Stimulated activated CD4-positive, alpha-beta T cell treated with anti-CD3 and anti-CD28 coated beads, Interleukin-4, amount 100 ng/mL, for 48 hours (primary cell): ENCODE results near the gene HSD3B2.
"Not testable (repeated sequence)": the region's sequence is repeated elsewhere in the genome, so short reads cannot be mapped to it uniquely, and the experiment has no call there.

ENCODE experiments used
- DNase-seq, 2 donors: peaks; one replicate each; pipeline ENCODE4 v3.0.0-alpha.2; 2020; ENCODE audit warnings: low read depth in 2 of 2

HSD3B2 gene

DNA sequence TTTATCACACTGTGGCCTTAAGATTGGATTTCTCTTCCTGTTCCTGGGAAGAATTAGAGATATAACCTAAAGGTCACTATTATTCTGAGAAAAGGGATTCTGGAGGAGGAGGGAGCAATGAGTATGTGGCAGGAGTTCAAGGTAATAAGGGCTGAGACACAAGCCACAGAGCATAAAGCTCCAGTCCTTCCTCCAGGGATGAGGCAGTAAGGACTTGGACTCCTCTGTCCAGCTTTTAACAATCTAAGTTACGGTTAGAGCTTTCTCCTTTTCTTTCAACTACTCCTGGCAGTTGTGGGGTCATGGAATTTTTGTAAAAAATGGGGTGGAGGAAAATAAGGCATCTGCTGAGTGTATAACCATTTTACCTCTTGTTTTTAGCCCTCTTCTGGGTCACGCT is at the start of gene HSD3B2:
HSD3B2 (plus strand) TSS at position 201 of the 400 bp plus-strand sequence. CDS start 270 bp downstream, outside the sequence.
- no peak for DNase-seq

DNA sequence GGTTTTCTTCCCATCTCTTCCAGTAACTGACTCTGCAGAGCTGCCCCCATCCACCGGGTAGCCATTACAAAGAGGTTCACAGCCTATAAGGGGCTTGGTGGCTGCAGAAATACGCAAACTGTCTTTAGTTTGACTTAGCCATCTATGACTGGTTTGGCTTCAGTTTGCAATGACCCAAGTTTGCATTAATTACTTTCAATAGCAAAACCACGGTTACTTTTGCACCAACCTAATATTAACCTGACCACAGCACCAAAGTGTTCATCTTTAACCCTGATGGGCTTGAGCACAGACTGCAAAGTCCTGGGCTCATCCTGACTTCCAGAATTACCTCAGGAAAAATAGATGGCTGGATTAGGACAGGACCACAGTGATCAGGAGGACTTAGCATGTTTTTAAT is 48.5 kb upstream of the HSD3B2 start:
- DNase-seq: no peak

DNA sequence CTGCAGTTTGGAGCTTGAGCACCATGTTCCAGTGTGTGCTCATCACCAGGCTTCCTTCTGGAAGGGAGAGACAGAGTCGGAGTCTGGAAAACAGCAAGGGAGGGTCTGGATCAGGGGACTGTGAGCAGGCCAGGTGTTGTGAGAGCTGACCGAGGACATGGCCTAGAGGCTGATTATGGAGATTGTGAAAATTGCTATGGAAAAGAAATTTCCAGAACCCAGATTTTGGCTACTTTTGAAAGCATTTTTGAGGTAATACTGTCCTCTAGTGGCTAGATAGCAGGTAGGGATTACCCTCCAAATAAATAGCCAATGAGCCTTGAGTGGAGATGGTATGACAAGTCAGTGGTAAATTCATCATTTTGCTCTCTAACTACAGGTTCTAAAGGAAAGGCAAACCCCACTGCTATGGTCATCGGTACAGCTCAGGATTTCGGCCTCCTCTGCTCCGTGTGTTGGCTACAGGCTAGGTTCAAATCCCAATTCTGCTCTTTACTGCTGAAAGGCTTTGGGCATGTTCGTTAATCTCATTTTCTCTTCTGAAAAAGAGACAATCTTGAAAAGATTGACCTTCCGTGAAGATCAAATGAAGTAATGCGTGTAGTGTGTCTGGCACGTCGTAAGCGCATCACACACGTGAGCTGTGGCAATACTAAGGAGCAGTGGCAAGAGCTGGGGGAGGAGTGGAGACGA is 47.4 kb upstream of the HSD3B2 start:
- no peak for DNase-seq

DNA sequence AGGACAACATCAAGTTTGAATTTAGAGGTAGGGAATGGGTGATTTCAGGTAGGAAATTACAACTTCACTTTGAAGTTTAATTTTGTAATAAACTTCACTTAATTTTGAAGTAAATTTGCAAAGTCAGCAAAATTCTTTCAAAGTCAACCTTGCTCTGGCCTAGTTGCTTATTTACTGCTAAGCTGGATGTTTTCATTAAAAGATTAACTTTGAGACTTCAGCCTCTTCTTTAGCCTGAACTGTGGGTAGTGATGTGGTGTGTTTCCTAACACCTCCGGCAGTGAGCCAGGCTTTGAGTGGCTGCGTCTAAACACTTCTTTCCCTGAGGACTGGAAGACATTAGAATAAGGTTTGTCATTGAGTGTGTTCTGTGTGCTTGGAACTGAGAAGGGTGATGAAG is 46.4 kb upstream of the HSD3B2 start, which contains the start of gene HAO2:
HAO2 (plus strand) TSS at position 232 of the 400 bp plus-strand sequence. CDS start 12,301 bp downstream, outside the sequence.
- DNase-seq: no peak

DNA sequence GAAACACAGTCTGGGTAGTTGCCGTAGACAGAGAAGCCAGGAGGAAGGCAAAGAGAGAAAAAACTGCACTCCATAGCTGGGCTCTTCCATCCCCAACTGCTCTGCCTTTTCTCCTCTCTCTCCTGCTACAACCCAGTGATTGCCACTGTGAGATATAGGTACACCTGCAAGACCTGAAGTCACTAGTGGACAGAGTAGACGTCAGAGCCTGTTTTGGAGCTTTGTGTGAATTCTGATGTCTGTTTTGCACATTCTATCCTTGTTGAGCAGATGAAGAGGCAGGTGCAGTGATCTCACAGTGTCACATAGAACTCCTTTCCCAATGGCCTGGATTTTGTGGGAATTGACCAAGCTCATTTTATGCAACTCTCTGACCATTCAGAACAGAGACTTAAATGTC is 44.2 kb upstream of the HSD3B2 start:
- DNase-seq: no peak

DNA sequence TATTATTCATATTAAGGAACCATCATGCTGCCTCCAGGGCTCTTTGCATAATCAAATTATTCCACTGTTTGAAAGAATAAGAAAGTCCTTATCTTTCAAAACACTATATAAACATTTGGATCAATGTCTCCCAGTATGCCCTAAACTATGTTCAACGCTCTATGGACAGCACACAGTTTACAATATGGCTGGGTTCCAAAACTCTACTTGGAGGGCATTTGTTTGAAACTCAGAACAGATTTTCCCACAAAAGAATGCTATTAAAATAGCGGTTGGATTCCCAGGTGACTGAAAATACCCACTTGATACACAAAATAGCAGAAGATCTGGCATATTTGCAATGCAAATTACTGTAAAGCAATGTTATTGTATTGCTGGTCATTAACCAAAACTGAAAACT is 43.1 kb upstream of the HSD3B2 start:
- DNase-seq: no peak

DNA sequence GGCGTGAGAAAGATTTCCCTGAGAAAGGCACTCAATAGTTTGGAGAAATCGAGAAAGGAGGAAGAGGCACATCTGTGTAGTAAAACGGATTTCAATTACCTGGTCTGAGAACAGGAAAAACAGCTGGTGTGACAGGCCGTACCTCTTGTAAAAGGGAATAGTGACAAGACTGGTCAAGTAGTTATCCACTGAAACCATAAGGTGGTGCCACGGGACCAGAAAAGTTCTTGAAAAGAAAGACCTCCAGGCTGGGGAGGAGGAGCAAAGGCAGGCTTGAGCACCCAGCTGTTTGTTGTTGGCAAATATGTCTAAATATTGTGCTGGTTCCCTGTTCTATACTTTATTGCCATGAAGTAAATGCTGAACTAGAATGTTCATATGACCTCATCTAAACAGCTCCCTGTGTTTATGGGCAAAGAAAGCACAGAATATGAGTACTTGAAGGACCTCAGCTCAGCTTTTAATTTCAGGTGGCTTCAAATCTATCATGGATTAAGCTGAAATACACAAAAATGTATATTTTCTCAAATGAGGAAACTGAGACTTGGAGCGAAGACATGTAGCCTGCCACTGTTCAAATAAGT is 42.4 kb upstream of the HSD3B2 start:
- no peak for DNase-seq

DNA sequence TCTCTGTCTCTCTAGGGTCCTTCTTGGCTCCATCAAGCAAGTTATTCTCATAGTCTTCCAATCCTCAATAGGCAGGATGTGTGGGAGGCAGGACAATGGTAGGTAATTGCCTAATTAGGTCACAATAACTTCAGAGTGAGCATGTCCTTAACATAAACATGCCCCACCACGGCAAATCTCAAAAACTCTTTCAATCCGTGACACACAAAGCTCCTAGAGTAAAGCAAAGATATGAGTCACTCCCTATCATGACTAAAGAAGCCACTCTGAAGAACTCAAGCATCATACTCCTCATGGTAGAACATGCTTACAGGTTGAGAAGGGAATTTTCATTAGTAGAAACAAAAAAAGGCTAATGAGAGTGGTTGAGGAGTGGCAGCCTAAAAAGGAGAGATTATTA is 41.5 kb upstream of the HSD3B2 start:
- DNase-seq: no peak

DNA sequence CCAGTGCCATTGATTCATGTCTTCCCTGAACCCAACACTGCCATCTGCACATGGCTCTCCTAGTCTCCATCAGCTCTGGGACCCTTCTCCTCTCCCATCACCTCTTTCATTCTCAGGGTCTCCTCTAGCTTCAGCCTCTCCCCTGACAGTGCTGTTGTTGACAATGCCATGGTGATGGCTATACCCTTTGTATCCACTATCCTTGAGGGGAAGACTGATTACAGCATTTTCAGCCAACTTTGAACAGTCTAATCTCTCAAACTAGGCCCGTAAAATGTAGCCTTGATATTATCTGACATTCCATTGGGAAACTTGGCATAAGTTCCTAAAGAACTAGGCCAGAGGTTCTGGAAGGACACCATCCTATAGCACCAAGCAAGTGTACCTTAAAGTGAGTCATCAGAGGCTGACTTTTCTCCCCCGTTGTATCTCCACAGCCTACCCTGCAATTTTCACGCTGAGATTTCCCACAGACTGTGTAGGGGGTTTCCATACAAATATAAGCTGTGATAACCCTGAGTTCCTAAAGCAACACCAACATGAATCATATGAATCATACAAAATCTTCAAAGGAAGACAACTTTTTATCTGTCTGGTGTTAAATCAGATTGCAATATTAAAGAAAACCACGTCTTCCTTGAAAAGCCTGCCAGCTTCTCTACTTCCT is 40.6 kb upstream of the HSD3B2 start:
- DNase-seq: no peak

DNA sequence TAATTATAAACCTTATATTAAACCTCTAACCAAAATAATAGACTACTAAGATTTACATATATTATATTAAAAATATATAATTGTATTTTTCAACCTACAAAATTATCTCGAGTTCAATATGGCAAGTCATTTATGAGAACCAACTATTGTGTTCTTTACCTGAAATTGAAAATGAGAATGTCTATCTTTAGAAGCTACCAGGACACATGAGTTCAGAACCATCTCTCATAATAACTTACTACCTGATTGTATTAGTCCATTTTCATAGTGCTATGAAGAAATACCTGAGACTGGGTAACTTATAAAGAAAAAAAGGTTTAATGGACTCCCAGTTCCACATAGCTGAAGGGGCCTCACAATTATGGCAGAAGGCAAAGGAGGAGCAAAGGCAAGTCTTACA is 39.6 kb upstream of the HSD3B2 start:
- no peak for DNase-seq

DNA sequence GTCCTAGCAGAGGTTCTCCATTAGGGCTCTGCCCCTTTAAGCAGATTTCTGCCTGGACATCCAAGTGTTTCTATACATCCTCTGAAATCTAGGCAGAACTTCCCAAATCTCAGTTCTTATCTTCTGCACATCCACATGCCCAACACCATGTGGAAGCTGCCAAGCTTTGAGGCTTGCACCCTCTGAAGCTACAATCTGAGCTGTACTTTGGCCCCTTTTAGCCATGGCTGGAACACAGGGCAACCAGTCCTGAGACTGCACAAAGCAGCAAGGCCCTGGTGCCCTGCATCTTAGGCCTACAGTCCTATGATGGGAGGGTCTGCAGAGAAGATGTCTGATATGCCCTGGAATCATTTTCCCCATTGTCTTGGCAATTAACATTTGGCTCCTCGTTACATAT is 38.4 kb upstream of the HSD3B2 start:
- no peak for DNase-seq

DNA sequence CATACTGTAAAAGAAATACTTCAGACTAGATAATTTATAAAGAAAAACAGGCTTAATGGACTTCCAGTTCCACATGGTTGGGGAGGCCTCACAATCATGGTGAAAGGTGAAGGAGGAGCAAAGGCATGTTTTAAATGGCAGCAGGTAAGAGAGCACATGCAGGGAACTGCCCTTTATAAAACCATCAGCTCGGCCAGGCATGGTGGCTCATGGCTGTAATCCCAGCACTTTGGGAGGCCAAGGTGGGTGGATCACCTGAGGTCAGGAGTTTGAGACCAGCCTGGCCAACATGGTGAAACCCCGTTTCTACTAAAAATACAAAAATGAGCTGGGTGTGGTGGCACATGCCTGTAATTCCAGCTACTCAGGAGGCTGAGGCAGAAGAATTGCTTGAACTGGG is 37.4 kb upstream of the HSD3B2 start:
- not testable (repeated sequence) for DNase-seq

DNA sequence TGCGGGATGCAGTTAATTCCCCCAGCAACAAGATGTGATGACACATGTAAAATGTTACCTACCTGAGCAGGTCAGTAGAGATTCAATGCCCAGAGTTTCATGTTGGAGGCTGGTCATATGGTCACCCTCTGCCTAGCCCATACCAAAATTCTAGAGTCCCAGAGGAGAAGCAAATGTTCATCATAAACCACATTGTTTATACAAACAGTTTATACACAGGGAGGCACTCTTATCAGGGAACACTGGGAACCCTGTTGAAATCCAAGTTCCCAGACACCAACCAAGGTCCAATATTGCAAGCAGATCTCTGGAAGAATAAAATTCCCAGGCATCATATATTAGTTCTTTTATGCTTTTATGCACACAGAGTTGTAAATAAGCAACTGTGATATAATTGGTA is 35.8 kb upstream of the HSD3B2 start:
- no peak for DNase-seq

DNA sequence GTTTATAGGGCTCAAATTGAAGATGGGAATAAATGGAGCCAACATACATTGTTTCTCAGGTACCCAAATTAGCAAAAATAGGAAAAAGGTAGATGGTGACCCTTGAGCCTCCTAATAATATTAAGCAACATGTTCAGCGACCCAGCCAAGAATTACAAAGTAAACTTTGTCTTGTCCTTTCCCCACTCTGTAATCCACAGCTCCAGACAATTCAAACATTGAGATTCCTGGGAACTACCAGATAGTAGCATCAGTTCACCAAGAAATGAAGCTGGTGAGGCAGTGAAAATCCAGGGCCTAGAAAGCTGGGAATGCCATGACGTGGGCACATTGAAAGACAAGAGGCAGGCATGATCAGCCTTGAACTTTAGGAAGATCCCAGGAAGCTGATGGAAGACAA is 34.6 kb upstream of the HSD3B2 start:
- DNase-seq: no peak

DNA sequence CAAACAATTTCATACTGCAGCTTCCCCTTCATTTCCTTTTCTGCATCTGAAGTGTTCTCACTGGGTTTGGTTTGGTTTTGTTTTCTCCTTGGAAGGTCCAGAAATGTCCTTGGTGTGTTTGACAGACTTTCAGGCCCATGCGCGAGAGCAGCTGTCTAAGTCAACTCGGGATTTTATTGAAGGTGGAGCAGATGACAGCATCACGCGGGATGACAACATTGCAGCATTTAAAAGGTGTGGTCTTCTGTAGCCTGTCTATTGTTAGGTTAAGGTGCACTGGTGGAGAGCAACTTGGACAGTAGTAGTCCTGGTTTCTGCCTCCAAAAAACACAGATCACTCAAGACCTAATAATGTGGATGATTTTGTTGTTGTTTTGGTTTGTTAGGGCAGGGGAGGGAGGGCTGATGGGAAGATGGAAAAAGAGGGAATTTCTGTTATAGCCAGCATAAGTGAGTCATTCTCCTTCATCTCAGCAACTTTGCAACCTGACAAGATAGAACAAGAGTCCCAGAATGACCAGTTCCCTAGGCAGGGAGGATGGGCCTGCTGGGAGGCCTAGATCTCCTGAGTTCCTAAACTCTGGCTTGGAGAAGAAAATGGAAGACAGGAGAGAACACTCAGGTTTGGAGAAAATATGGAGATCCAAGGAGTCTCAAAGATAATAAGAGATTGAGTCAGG is 33.8 kb upstream of the HSD3B2 start:
- no peak for DNase-seq

DNA sequence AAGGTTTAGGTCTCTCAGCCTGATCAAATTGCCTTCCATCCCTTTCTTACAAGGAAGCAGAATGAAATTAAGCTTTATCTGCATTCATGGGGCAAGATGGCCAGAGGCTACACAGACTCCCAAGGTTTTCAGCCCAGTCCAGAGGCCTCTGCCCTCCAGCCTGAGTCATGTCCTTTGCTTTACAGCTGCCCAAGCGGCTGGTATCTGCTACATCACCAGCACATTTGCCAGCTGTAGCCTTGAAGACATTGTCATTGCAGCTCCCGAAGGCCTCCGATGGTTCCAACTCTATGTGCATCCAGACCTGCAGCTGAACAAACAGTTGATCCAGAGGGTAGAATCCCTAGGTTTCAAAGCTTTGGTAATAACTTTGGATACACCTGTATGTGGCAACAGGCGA is 30.4 kb upstream of the HSD3B2 start:
- no peak for DNase-seq

DNA sequence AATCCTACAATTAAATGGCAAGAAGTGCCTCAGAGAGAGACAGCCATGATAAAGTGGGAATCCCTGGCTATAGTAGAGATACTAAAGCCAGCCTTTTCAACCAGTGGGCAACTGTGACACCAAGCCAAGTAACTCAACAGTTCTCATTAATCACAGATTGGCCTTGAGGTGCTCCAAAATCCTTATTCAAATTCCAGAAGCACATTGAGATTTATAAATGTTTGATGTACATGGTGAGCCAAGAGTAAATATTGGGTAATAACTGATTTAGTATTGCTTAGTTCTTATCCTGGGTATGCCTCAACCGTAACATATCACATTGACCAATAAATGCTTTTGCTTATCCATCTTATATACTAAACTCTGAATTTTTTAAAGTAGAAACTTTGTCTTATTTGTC is 29.3 kb upstream of the HSD3B2 start:
- no peak for DNase-seq

DNA sequence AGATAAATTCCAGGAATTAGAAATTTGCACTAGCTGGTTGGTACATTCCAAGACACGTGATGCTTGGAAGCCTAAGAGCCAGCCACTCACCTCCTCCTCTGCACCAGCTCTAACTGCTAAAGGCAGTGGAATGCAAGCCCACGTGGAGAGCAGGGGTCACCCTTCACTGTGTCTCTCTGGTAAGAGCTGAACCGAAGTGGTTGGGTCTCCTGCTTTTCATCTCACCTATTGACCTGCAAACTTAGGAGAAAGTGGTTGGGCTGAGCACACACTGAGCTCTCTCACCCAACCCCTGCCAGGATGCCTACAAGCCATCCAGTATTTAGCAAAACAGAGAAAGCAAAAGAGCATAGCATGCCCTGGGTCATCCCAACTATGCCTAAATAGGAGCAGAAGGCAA is 27.1 kb upstream of the HSD3B2 start:
- no peak for DNase-seq

DNA sequence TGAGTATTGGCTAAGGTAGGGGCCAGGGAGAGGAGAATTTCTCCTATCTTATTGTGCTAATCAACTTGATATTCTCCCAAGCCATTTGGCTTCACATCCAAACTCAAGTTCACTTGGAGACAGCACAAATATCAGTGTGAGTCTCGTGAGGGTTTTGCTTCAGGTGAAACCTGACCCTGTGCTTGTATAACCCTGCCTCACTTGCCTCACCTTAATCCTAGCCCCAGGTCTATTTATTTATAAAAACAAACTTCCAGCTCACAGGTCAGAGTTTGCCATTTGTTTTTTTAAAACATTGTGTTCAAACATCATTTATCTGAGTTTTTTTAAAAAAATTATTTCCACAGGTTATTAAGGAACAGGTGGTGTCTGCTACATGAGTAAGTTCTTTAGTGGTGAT is 26.5 kb upstream of the HSD3B2 start:
- DNase-seq: no peak

DNA sequence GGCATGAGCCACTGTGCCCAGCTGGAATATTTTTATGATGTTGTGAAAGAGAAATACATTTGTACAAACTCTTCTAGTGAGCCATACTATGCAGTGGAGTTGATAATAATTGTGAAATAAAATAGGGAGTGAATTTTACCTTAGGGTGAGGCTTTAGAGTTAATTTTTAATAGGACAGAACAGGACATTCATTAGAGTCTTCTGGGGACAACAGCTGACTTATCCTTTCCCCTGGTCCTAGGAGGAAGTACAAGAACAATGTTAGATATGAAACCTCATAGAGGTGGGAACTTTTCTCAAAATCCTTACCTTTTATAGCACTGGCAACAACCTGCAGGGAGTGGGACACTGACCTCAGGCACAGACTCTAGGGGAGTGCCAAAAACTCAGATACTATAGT is 24.4 kb upstream of the HSD3B2 start:
- DNase-seq: no peak

DNA sequence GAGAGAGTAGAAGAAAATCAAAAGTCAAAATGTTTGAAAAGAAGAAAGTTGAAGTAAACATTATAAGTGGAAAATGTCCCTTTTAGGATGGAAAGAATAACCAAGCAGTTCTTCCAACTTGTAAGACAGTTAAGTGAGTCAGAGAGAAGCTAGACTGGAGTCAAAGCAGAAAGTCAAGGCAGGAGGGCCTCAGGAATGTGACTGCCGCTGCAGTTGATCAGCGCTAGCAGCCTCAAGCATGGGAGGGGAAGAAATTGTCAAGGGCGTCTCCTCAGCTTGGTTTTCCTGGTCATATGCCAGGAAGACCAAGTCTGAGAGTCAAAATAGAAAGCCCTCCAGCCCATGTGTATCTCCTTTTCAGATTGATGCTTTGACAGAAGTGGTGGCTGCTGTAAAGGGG is 23.2 kb upstream of the HSD3B2 start:
- DNase-seq: no peak

DNA sequence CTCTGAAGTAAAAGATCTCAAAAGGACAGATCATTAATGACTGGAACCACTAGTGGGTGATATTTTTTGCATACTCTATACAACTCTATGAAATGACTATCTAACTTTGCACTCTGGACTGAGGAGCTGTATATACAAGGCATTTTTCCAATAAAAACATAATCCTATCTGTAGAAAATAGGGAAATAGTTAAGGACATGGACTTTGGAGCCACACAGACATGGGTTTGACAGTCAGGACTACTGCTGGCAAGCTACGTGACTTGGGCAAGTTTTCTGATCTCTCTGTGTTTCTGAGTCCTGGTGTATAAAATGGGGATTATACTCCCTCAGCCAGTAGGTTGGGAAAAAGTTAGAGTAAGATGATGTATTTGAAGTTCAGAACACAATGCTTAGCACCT is 20.9 kb upstream of the HSD3B2 start:
- no peak for DNase-seq

DNA sequence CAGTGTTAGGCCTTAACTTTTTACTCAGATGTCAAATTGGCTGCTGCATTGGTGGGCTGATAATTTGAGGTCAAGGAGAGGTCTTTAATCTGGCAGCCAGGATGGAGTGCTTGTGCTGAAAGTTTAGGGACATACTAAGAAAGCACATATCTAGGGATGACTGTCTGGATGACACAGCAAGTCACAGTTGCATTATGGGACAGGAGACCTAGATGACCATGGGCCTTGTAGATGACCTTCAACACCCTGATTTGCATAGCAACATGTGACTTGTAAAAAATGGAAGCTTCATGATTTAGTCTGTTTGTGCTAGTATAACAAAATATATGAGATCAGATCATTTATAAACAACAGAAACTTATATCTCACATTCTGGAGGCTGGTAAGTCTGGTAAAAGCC is 18.0 kb upstream of the HSD3B2 start:
- DNase-seq: no peak
